GM19324 (cell line): Measurements from ENCODE around the gene CHMP4B.

Experiments
- ATAC-seq: cut with Tn5 transposase; IDR thresholded peaks from one replicate; pipeline ENCODE4 v1.9.1; 2021; ENCODE audit warnings: mild to moderate bottlenecking, moderate library complexity; ENCODE audit not compliant: unreplicated experiment, low FRiP score

CHMP4B gene

GRCh38 chr20:33816191-33816590 lies 5.0 kb downstream of the CHMP4B start:
- no peak for ATAC-seq

- ATAC-seq, result no peak
Observed at GRCh38 chr20:33817411-33817810, 6.3 kb downstream of the CHMP4B start.

- ATAC-seq, result no peak
Observed at GRCh38 chr20:33819456-33819855, 8.3 kb downstream of the CHMP4B start.

- no peak for ATAC-seq
Observed at GRCh38 chr20:33820362-33820761, 9.2 kb downstream of the CHMP4B start.

- no peak for ATAC-seq
Observed at GRCh38 chr20:33821270-33821836, 10.2 kb downstream of the CHMP4B start.

- ATAC-seq, result no peak
Observed at GRCh38 chr20:33822423-33822822, 11.3 kb downstream of the CHMP4B start.

- ATAC-seq, result no peak
Observed at GRCh38 chr20:33822991-33823390, 11.8 kb downstream of the CHMP4B start.

GRCh38 chr20:33824852-33825251 lies 13.7 kb downstream of the CHMP4B start:
- no peak for ATAC-seq

- ATAC-seq, result no peak
Observed at GRCh38 chr20:33825340-33826269, 14.5 kb downstream of the CHMP4B start.

- ATAC-seq, result no peak
Observed at GRCh38 chr20:33826270-33826897, 15.2 kb downstream of the CHMP4B start.

- no peak for ATAC-seq
Observed at GRCh38 chr20:33827109-33827508, 16.0 kb downstream of the CHMP4B start.

GRCh38 chr20:33827634-33828325 lies 16.6 kb downstream of the CHMP4B start:
- no peak for ATAC-seq

GRCh38 chr20:33828326-33828844 lies 17.2 kb downstream of the CHMP4B start:
- ATAC-seq, result no peak

GRCh38 chr20:33828967-33829560 lies 17.9 kb downstream of the CHMP4B start:
- no peak for ATAC-seq

GRCh38 chr20:33829636-33830035 lies 18.5 kb downstream of the CHMP4B start:
- no peak for ATAC-seq

GRCh38 chr20:33830371-33830770 lies 19.2 kb downstream of the CHMP4B start:
- no peak for ATAC-seq

GRCh38 chr20:33832103-33832804 lies 21.1 kb downstream of the CHMP4B start:
- ATAC-seq, result no peak

GRCh38 chr20:33833333-33833732 lies 22.2 kb downstream of the CHMP4B start:
- no peak for ATAC-seq

GRCh38 chr20:33835615-33836172 lies 24.5 kb downstream of the CHMP4B start:
- ATAC-seq, result no peak
